ENCODE results near the gene ASL. TPM values are rescaled to one million over a fixed set of nuclear protein-coding genes. Genes with fewer than 3 reads are reported as not detected.

Gene ASL
- total and polyA plus RNA-seq, 9 of the 15 experiments (the other 6 are each of a cell fraction or from before 2014, with no cell fraction given) = 2.6 to 67.0 (median 33.3) TPM

DNA sequence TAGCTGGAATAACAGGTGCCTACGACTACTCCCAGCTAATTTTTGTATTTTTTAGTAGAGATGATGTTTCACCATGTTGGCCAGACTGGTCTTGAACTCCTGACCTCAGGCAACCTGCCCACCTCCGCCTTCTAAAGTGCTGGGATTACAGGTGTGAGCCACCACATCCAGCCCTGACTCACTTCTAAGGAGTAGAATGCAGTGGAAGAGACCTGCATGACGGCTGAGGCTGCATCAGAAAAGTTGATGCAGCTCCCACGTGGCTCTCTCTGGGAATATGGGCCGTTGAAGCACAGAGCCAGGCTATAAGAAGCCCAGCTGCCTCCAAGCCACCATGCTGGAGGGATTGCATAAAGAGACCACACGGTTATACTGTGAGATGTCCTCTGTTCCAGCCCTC is 21.6 kb upstream of the ASL start:
- in situ Hi-C loops (cut with MboI) (no loop called here), intact Hi-C loops (cut with micrococcal nuclease) (no loop called here)
- Histone ChIP-seq H3K27ac (ENCODE audit: extremely low read depth, low read depth, low read length) (no peak overlapping the region), H3K9me3 (replicated peaks; ENCODE audit: control insufficient read depth, insufficient read depth, low read depth, low read length) (no peaks in the 10 kb centered on the region), H3K4me1 (replicated peaks in 1 of 2; ENCODE audit: control insufficient read depth in 2 of 2, insufficient read depth in 2 of 2, low read length in 2 of 2) (no peaks in the 10 kb centered on the region), H3K4me3 (no peak overlapping the region), H3K9ac (ENCODE audit: insufficient read depth in 1 of 2, low read depth in 2 of 2, low read length in 2 of 2) (peak overlapping the region in 1 of 2 experiments; percentile 6; a peak in 1 of 4 replicates), H3K9me1 (ENCODE audit: control insufficient read depth, insufficient read depth, low read length) (no peaks in the 10 kb centered on the region), H3K36me3 (ENCODE audit: control insufficient read depth, insufficient read depth, low read length) (no peaks in the 10 kb centered on the region), H3K4me2 (ENCODE audit: insufficient read depth, low read length) (no peak overlapping the region), H3K27me3 (ENCODE audit: control insufficient read depth in 2 of 2, insufficient read depth in 2 of 2, low read length in 2 of 2) (no peaks in the 10 kb centered on the region), H2AFZ (ENCODE audit: low read depth, low read length) (peak overlapping the region; percentile 37), H4K20me1 (replicated peaks; ENCODE audit: control insufficient read depth, insufficient read depth, low read length) (no peaks in the 10 kb centered on the region), H3K79me2 (ENCODE audit: control insufficient read depth, insufficient read depth, low read length) (no peaks in the 10 kb centered on the region)
- CTCF ChIA-PET (ENCODE audit: low intra/inter-chr PET ratio) = no interaction called here
- POLR2A ChIA-PET = interaction anchor here (0.6 kb wide), 1 partner anchor 56 kb away, joined by 3 read pairs; no protein-coding TSS in a partner anchor
- TF ChIP-seq ZNF511 (CRISPR knock-in tag; IDR thresholded peaks at IDR 0.05) (no peak), L3MBTL2 (IDR thresholded peaks at IDR 0.05) (0 out of 2 replicates have a peak, but pooled peaks have one; percentile 11), TSC22D4 (tag; IDR thresholded peaks at IDR 0.05) (no peak)
- TF ChIP-seq, protein P1, sequence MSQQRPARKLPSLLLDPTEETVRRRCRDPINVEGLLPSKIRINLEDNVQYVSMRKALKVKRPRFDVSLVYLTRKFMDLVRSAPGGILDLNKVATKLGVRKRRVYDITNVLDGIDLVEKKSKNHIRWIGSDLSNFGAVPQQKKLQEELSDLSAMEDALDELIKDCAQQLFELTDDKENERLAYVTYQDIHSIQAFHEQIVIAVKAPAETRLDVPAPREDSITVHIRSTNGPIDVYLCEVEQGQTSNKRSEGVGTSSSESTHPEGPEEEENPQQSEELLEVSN (IDR thresholded peaks at IDR 0.05; ENCODE audit: borderline replicate concordance in 1 of 2, extremely low read depth in 1 of 2, insufficient read depth in 1 of 2, insufficient read length in 1 of 2, low read depth in 1 of 2, low read length in 1 of 2, poor library complexity in 1 of 2, severe bottlenecking in 1 of 2) = peak in 1 of 2 experiments; percentile 6
- BruUV-seq (replicated peaks) = no TSS peak
- ATAC-seq (peak; percentile 31), FAIRE-seq (no peak), DNase-seq (ENCODE audit: extremely low read depth in 1 of 4, low spot score in 3 of 4) (no peak)
- WGBS (ENCODE audit: insufficient coverage, low coverage, missing lambda C conversion rate) = 31% methylated on average over 6 of the region's 6 CpGs

All from K562 (cell line).